Esophagus (tissue), 2 donors: ENCODE results near the gene ZBTB42. TPM values are rescaled to one million over a fixed set of nuclear protein-coding genes. Genes with fewer than 3 reads are reported as not detected.

Source experiments
- H3K27ac ChIP-seq, 2 donors: one replicate each; pipeline ENCODE4 v1.5.1; 2013; ENCODE audit warnings: low read depth in 2 of 2, mild to moderate bottlenecking in 2 of 2, inconsistent platforms in 1 of 2, low read length in 1 of 2, moderate library complexity in 1 of 2
- H3K27me3 ChIP-seq, 2 donors: one replicate each; pipeline ENCODE4 v1.6.1; 2013; ENCODE audit warnings: low read length in 2 of 2, control low read depth in 1 of 2, mild to moderate bottlenecking in 1 of 2; ENCODE audit not compliant: insufficient read depth in 2 of 2, control insufficient read depth in 1 of 2
- H3K36me3 ChIP-seq, 2 donors: one replicate each; pipeline ENCODE4 v1.6.1; 2013; ENCODE audit warnings: low read length in 1 of 2; ENCODE audit not compliant: control insufficient read depth in 2 of 2, insufficient read depth in 2 of 2
- H3K4me1 ChIP-seq, 2 donors: one replicate each; pipeline ENCODE4 v1.6.1; 2013; ENCODE audit warnings: low read length in 1 of 2; ENCODE audit not compliant: control insufficient read depth in 2 of 2, insufficient read depth in 2 of 2
- H3K4me3 ChIP-seq, 2 donors: one replicate each; pipeline ENCODE4 v1.5.1; 2013; ENCODE audit warnings: low read length in 2 of 2, mild to moderate bottlenecking in 2 of 2, low read depth in 1 of 2, moderate library complexity in 1 of 2
- H3K9me3 ChIP-seq, 2 donors: one replicate each; pipeline ENCODE4 v1.6.1; 2013; ENCODE audit warnings: mild to moderate bottlenecking in 2 of 2, low read depth in 1 of 2, low read length in 1 of 2, moderate library complexity in 1 of 2; ENCODE audit not compliant: control insufficient read depth in 2 of 2, insufficient read depth in 1 of 2
- WGBS, 2 donors: extraction: QIAGEN DNeasy Blood & Tissue Kit; methylation state at CpG; one replicate each; pipeline ENCODE4 v1.1.7; 2013; 5-methylcytosine and 5-hydroxymethylcytosine counted together
- polyA plus RNA-seq, 2 donors: library from polyadenylated mRNA; stranded (reverse); fragments of 200-250 nt; gene quantifications; one replicate each; pipeline ENCODE4 v1.2.3, GENCODE V29; 2013
- donor health status: healthy with polysubstance abuse.
- donor health status: Bipolar disorder and iron deficiency.

Gene ZBTB42
- polyA plus RNA-seq, 2 donors = 5.0 TPM

- 76 to 79% methylated on average over 18 of the region's 18 CpGs for WGBS, 2 donors
- peaks cover 9 to 32% of the 10 kb centered on the region in 2 donors for H3K36me3 ChIP-seq
These were observed 31.4 kb upstream of the ZBTB42 start for GRCh38 chr14:104769324-104770071.

DNA sequence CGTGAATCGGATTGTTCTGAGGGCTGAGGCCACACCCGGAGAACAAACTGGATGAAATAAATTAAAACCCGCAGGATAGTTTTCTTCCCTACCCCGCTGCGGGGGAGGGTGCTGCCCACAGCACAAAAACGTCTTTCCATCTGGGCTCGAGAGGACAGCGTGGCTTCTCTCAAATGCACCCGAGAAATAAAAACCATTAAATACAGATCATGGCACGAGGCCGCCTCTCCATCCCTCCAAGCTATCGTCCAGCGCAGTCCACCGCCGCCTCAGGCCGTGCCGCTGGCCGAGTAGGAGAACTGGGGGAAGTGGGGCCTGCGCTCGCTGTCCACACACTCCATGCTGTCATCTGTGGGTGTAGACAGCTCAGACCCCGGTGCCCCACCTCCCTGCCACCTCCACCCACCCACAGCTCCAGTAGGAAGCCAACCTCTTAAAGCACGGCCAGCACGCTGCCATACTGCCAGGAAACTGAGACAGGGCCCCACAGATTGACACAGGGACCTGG, 30.8 kb upstream of the ZBTB42 start:
- H3K4me3 ChIP-seq = no peak overlapping the region
- H3K27me3 ChIP-seq = no peaks in the 10 kb centered on the region
- H3K4me1 ChIP-seq = peaks cover 0 to 7% of the 10 kb centered on the region in 2 donors
- H3K9me3 ChIP-seq = peaks cover 0 to 7% of the 10 kb centered on the region in 2 donors
- H3K36me3 ChIP-seq = peaks cover 9 to 34% of the 10 kb centered on the region in 2 donors
- H3K27ac ChIP-seq = no peak overlapping the region
- 75 to 83% methylated on average over 24 of the region's 24 CpGs for WGBS, 2 donors

More at GRCh38 chr14:104769324-104770071, 31.4 kb upstream of the ZBTB42 start:
- peaks cover 0 to 7% of the 10 kb centered on the region in 2 donors for H3K9me3 ChIP-seq
- peaks cover 0 to 5% of the 10 kb centered on the region in 2 donors for H3K4me1 ChIP-seq
- H3K27ac ChIP-seq = no peak overlapping the region
- H3K4me3 ChIP-seq = no peak overlapping the region
- H3K27me3 ChIP-seq = no peaks in the 10 kb centered on the region

GRCh38 chr14:104770851-104771272, 30.0 kb upstream of the ZBTB42 start:
- Histone ChIP-seq H3K4me3 (no peak overlapping the region), H3K36me3 (peaks cover 9 to 42% of the 10 kb centered on the region in 2 donors)
- 84 to 92% methylated on average over 5 of the region's 5 CpGs for WGBS, 2 donors

DNA sequence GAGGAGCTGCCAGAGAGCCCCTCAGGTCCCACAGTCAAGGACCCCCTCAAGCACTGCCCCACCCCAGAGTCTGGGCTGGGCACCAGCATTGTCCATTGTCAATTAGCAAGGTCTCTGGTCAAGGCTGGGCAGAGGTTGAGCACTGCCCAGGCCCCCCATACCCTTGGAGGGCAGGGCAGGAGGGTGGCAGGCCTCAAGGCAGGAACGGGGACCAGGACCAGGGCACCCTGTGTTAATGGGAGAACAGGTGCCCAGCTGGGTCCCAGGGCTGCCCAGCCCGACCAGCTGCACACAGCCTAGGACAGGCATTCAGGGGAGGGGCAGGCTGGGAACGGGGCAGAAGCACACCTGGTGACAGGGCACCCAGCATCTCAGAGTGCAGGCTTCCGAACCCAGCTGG, 29.5 kb upstream of the ZBTB42 start:
- H3K27ac ChIP-seq = no peak overlapping the region
- peaks cover 9 to 44% of the 10 kb centered on the region in 2 donors for H3K36me3 ChIP-seq
- 97 to 98% methylated on average over 4 of the region's 4 CpGs for WGBS, 2 donors
- no peak overlapping the region for H3K4me3 ChIP-seq
- peaks cover 0 to 7% of the 10 kb centered on the region in 2 donors for H3K9me3 ChIP-seq
- H3K27me3 ChIP-seq = no peaks in the 10 kb centered on the region
- peaks cover 0 to 7% of the 10 kb centered on the region in 2 donors for H3K4me1 ChIP-seq

More at GRCh38 chr14:104770851-104771272, 30.0 kb upstream of the ZBTB42 start:
- Histone ChIP-seq H3K27me3 (no peaks in the 10 kb centered on the region), H3K4me1 (peaks cover 0 to 7% of the 10 kb centered on the region in 2 donors), H3K9me3 (peaks cover 0 to 7% of the 10 kb centered on the region in 2 donors), H3K27ac (no peak overlapping the region)

DNA sequence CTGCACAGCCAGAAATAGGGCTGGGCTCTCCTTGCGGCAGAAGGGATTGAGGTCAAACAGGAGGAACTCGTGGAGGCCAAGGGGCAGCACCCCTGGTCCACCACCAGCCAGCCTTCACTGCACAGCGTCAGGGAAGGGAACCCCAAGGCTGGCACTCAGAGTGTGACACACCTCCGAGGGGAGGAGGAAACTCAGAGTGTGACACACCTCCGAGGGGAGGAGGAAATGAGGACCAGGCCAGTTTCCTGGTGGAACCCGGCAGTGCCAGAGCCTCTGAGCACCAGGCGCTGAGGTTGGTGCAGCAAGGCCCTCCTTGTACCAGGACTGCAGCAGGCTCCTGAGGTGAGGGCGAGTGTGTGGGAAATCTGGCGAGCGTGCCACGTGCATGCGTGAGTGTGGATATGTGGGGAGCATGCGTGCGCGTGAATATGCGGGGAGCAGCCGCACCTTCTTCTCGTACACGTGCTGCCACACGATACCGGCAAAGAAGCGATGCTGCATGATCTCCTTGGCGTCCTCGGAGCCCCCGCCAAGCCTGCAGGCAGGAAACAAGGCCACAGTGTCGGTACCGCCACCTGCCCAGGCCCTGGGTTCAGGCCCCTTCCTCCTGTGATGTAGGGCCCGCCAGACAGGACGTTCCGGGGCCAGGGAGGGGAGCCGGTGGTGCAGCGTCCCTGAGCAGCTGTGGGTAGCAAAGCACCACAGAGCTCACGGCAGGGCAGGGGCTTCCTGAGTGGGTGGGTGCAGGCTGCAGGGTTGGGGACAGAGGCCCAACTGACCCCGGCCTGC, 28.8 kb upstream of the ZBTB42 start:
- H3K36me3 ChIP-seq = peaks cover 9 to 50% of the 10 kb centered on the region in 2 donors
- peaks cover 0 to 8% of the 10 kb centered on the region in 2 donors for H3K4me1 ChIP-seq
- peaks cover 0 to 5% of the 10 kb centered on the region in 2 donors for H3K9me3 ChIP-seq
- no peaks in the 10 kb centered on the region for H3K27me3 ChIP-seq
- no peak overlapping the region for H3K27ac ChIP-seq
- WGBS, 2 donors = 85 to 90% methylated on average over 34 of the region's 34 CpGs
- H3K4me3 ChIP-seq = no peak overlapping the region

DNA sequence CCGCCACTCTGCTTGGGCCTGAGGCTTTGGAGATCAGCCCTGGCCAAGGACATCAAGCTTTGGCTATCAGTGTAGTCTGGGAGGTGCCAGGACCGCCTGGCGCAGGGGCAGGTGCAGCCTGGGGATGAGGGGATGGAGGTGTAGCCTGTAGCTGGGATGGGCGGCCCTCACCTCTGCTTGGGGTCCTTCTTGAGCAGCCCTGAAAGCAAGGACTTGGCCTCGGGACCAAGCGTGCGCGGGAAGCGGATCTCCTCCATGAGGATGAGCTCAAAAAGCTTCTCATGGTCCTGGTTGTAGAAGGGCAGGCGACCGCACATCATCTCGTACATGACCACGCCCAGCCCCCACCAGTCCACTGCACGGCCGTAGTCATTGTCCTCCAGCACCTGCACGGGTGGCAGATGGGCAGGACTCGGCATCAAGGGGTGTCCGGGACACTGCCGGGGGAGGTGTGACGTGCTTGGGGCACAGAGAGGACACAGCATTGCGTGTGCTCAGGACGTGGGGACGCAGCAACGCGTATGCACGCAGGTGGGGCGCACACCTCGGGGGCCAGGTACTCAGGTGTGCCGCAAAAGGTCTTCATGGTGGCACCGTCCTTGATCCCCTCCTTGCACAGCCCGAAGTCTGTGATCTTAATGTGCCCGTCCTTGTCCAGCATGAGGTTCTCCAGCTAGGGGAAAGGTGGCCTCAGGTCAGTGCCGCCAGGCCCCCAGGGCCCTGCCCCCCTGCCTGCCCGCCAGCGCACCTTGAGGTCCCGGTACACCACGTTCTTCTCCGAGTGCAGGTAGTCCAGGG, 28.0 kb upstream of the ZBTB42 start:
- Histone ChIP-seq H3K4me1 (peaks cover 0 to 10% of the 10 kb centered on the region in 2 donors), H3K9me3 (peaks cover 0 to 5% of the 10 kb centered on the region in 2 donors), H3K4me3 (no peak overlapping the region), H3K36me3 (peaks cover 9 to 52% of the 10 kb centered on the region in 2 donors), H3K27me3 (no peaks in the 10 kb centered on the region), H3K27ac (no peak overlapping the region)
- 89 to 93% methylated on average over 38 of the region's 38 CpGs for WGBS, 2 donors

DNA sequence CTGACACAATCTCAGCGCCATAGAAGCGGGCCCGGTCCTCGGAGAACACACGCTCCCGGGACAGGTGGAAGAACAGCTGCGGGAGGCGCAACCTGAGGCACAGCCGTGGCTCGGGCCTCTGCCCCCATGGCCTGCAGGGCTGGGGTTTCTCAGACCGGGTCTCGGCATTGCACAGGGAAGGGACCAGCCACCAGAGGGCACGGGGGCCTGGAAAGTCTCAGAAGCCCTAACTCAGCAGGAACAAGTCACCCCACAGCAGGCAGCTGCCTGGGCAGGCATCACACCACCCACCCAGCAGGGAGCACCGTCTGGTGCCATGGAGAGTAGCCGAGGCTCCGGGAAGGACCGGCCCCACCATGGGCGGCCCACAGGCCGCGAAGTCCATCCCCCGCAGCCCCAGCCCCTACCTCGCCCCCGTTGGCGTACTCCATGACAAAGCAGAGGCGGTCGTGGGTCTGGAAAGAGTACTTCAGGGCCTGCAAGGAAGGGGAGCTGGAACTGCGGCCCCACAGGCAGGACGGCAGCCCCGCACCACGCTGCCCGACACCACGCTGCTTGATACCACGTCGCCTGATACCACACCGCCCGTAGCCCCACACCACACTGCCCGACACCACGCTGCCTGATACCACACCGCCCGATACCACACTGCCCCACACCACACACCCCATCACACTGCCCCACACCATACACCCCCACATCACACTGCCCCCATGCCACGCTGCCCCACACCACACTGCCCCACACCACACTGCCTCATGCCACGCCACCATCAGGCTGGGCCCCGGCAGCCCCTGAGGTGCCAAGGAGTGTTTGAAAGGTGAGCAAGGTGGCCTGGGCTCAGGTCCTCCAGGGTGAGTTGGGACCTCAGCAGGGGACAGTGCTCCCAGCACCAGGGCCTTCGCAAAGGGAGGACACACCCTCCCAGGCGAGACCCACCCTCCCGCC, 27.1 kb upstream of the ZBTB42 start:
- Histone ChIP-seq H3K27ac (no peak overlapping the region), H3K27me3 (no peaks in the 10 kb centered on the region), H3K9me3 (peaks cover 0 to 5% of the 10 kb centered on the region in 2 donors), H3K4me3 (no peak overlapping the region), H3K4me1 (peaks cover 0 to 5% of the 10 kb centered on the region in 2 donors), H3K36me3 (peaks cover 9 to 52% of the 10 kb centered on the region in 2 donors)
- WGBS, 2 donors = 79 to 85% methylated on average over 41 to 46 of the region's 46 CpGs

DNA sequence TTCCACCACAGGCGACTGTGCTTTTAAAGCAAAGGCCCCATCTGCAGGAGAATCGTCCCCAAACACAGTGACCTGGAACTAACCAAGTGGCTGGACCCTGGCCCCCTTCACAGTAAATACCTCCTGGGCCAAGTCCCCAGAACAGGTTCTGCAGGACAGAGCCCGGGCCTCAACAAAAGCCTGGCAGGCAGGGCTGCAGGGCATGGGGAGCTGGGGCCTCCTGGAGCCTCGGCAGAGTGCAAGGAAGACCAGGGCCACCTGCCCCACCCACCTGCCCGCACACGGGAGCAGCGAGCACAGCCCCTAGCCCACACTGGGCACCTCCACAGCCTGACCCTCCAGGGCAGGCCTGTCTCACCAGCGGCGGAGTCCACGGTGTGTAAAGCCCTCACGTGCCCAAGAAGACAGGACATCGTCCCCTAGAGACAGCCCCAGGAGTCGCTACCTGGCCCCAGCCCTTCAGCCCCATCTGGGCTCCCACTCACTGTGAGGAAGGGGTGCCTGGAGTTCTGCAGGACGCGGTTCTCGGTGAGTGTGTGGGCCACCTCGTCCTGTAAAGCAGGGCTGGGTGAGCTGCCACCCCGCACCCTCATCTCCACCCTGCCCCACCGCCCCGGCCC, 26.3 kb upstream of the ZBTB42 start:
- no peaks in the 10 kb centered on the region for H3K27me3 ChIP-seq
- H3K4me3 ChIP-seq = no peak overlapping the region
- peaks cover 9 to 52% of the 10 kb centered on the region in 2 donors for H3K36me3 ChIP-seq
- peaks cover 0 to 5% of the 10 kb centered on the region in 2 donors for H3K9me3 ChIP-seq
- H3K4me1 ChIP-seq = peaks cover 0 to 8% of the 10 kb centered on the region in 2 donors
- WGBS, 2 donors = 74 to 78% methylated on average over 17 to 20 of the region's 20 CpGs
- H3K27ac ChIP-seq = no peak overlapping the region
